HCT116 (cell line): ENCODE results near the gene HAP1. TPM values are rescaled to one million over a fixed set of nuclear protein-coding genes. Genes with fewer than 3 reads are reported as not detected.
A peak's percentile ranks its signal among the peaks of the same experiment; 100 is the strongest.

Experiments
- ATAC-seq: fragments of 200-7000 bp; cut with Tn5 transposase; 2 replicates; pipeline ENCODE4 v1.9.1; 2020; ENCODE audit warnings: mild to moderate bottlenecking, moderate library complexity
- BruUV-seq: library from RNA; stranded (reverse); fragments of 400-500 nt; replicated peaks from 2 replicates; lab custom pipeline; 2021; lab: Mats Ljungman, UMichigan
- CTCF ChIA-PET: fragments of 300-600 bp; sonication (Branson Sonifier 250); formaldehyde crosslinking; loops from one replicate; lab custom pipeline; 2021; ENCODE audit warnings: antibody characterized with exemption; lab: Charles Lee
- POLR2A ChIA-PET: fragments of 300-600, 350-600 bp; sonication (Branson Sonifier 250); formaldehyde crosslinking; loops from one replicate; lab custom pipeline; 2021; ENCODE audit warnings: antibody characterized with exemption; lab: Charles Lee
- RAD21 ChIA-PET, 2 experiments: fragments of 300-600 bp; sonication (Branson Sonifier 250); formaldehyde crosslinking; loops; one replicate each; lab custom pipeline; 2023; ENCODE audit warnings: low total read pairs in 2 of 2; ENCODE audit not compliant: uncharacterized antibody in 2 of 2, unreplicated experiment in 2 of 2, low non-redundant PET in 1 of 2; lab: Charles Lee
- DNase-seq: peaks from one replicate; pipeline ENCODE4 v3.0.0-alpha.2; 2010; ENCODE audit warnings: low read depth, low spot score
- H2AFZ ChIP-seq: fragments of 200-600 bp; shearing (Covaris generic), sonication (generic); 2 replicates; pipeline ENCODE4 v1.6.1; 2017; ENCODE audit warnings: low read depth, mixed run types, mixed read lengths, antibody characterized with exemption, low read length; ENCODE audit not compliant: poor library complexity, severe bottlenecking
- H3K27ac ChIP-seq: 2 replicates; pipeline ENCODE4 v1.5.1; 2012; ENCODE audit warnings: low read depth, low read length
- H3K27me3 ChIP-seq: fragments of 200-600 bp; sonication (generic); 2 replicates; pipeline ENCODE4 v1.6.1; 2016; ENCODE audit warnings: mixed run types, low read length, mixed read lengths; ENCODE audit not compliant: insufficient read depth
- H3K36me3 ChIP-seq, 2 experiments: fragments of 200-500 bp in 1 of 2; fragments of 200-600 bp in 1 of 2; sonication (Bioruptor generic) in 1 of 2; sonication (generic) in 1 of 2; 2 replicates each; pipeline versions ENCODE4 v1.5.1 to v1.6.1; 2014 to 2016; ENCODE audit warnings: low read length in 2 of 2, inconsistent platforms in 1 of 2, mixed read lengths in 1 of 2, mixed run types in 1 of 2; ENCODE audit not compliant: insufficient read depth in 2 of 2, control insufficient read depth in 1 of 2
- H3K4me1 ChIP-seq, 2 experiments: fragments of 200-600 bp in 1 of 2; sonication (generic) in 1 of 2; 2 replicates each; pipeline versions ENCODE4 v1.5.1 to v1.6.1; 2012 to 2017; ENCODE audit warnings: low read length in 2 of 2, inconsistent platforms in 1 of 2, mild to moderate bottlenecking in 1 of 2, mixed read lengths in 1 of 2, mixed run types in 1 of 2, moderate library complexity in 1 of 2; ENCODE audit not compliant: insufficient read depth in 2 of 2, control insufficient read depth in 1 of 2
- H3K4me2 ChIP-seq: fragments of 200-600 bp; sonication (generic); 2 replicates; pipeline ENCODE4 v1.6.1; 2017; ENCODE audit warnings: mixed run types, low read length, mixed read lengths
- H3K4me3 ChIP-seq, 2 experiments: fragments of 200-600 bp in 1 of 2; sonication (generic) in 1 of 2; replicated peaks in 1 of 2; 2 replicates each; pipeline ENCODE4 v1.5.1; 2011 to 2016; ENCODE audit warnings: low read length in 2 of 2, control low read depth in 1 of 2, low read depth in 1 of 2, mild to moderate bottlenecking in 1 of 2, mixed read lengths in 1 of 2, mixed run types in 1 of 2
- H3K79me2 ChIP-seq: fragments of 200-600 bp; sonication (generic); 2 replicates; pipeline ENCODE4 v1.6.1; 2017; ENCODE audit warnings: mild to moderate bottlenecking, mixed run types, low read length, moderate library complexity, mixed read lengths; ENCODE audit not compliant: insufficient read depth
- H3K9ac ChIP-seq: fragments of 200-600 bp; sonication (generic); 2 replicates; pipeline ENCODE4 v1.6.1; 2016; ENCODE audit warnings: low read length, mixed read lengths
- H3K9me2 ChIP-seq: fragments of 200-600 bp; sonication (generic), shearing (Covaris generic); 2 replicates; pipeline ENCODE4 v1.6.1; 2017; ENCODE audit warnings: mixed run types, mild to moderate bottlenecking, moderate library complexity; ENCODE audit not compliant: insufficient read depth
- H3K9me3 ChIP-seq, 2 experiments: fragments of 200-500 bp in 1 of 2; fragments of 200-600 bp in 1 of 2; sonication (Bioruptor generic) in 1 of 2; sonication (generic) in 1 of 2; 2 replicates each; pipeline ENCODE4 v1.6.1; 2014 to 2017; ENCODE audit warnings: low read length in 2 of 2, mixed read lengths in 2 of 2, inconsistent platforms in 1 of 2, low read depth in 1 of 2, mild to moderate bottlenecking in 1 of 2, mixed run types in 1 of 2, moderate library complexity in 1 of 2; ENCODE audit not compliant: control insufficient read depth in 1 of 2, insufficient read depth in 1 of 2
- H4K20me1 ChIP-seq: fragments of 200-600 bp; sonication (generic), shearing (Covaris generic); 2 replicates; pipeline ENCODE4 v1.6.1; 2017; ENCODE audit warnings: mixed run types, mild to moderate bottlenecking, moderate library complexity; ENCODE audit not compliant: insufficient read depth
- CTCF ChIP-seq, 3 experiments: fragments of 200-600 bp in 1 of 3; sonication (generic) in 1 of 3; IDR thresholded peaks in 2 of 3; conservative IDR thresholded peaks in 1 of 3; 2 replicates each; pipeline ENCODE4 v1.5.1; 2012 to 2017; ENCODE audit warnings: low read depth in 2 of 3, low read length in 2 of 3, antibody characterized with exemption in 1 of 3, borderline replicate concordance in 1 of 3, control low read depth in 1 of 3, mild to moderate bottlenecking in 1 of 3, mixed read lengths in 1 of 3, mixed run types in 1 of 3, moderate library complexity in 1 of 3; ENCODE audit not compliant: insufficient read depth in 1 of 3
- MAX ChIP-seq: IDR thresholded peaks from 2 replicates; pipeline ENCODE4 v1.6.1; 2012
- RAD21 ChIP-seq: IDR thresholded peaks from 2 replicates; pipeline ENCODE4 v1.6.1; 2012; ENCODE audit warnings: low read depth, mild to moderate bottlenecking
- intact Hi-C: fragments of 100-400 bp; cut with micrococcal nuclease; formaldehyde crosslinking; loops from 2 replicates; pipeline ENCODE4 v1.10.0; 2022
- total RNA-seq: library from RNA; stranded (reverse); gene quantifications from one replicate; pipeline ENCODE4 v1.2.1, GENCODE V29; 2021; ENCODE audit not compliant: unreplicated experiment

HAP1 gene
- total RNA-seq, 1 experiment from 2014 or later: 3.4 TPM

- peaks cover 0 to 5% of the 10 kb centered on the region in 2 experiments; a peak in 1 of 4 replicates for H3K9me3 ChIP-seq
- TF ChIP-seq RAD21 (peak; percentile 34; the same call in 1 of the 2 replicates), CTCF (IDR thresholded peaks at IDR 0.05 in 2 of 3, conservative IDR thresholded peaks at IDR 0.05 in 1 of 3; ENCODE audit: borderline replicate concordance in 1 of 3, insufficient read depth in 1 of 3, low read depth in 2 of 3, low read length in 2 of 3) (0 out of 6 replicates have a peak, but pooled peaks of 2 of the 3 experiments have one; percentile 15 to 23), MAX (no peak)
- H3K27me3 ChIP-seq: no peaks in the 10 kb centered on the region
- no TSS peak for BruUV-seq
- H2AFZ ChIP-seq: no peak overlapping the region
- H4K20me1 ChIP-seq: no peaks in the 10 kb centered on the region
- RAD21 ChIA-PET: interaction anchor here in 1 of 2 experiments (0.6 kb wide), 1 partner anchor 16 kb away, joined by 6 read pairs; no protein-coding TSS in a partner anchor
- H3K4me2 ChIP-seq: peak overlapping the region; percentile 57
- H3K9me2 ChIP-seq: no peaks in the 10 kb centered on the region
- peaks cover 8 to 18% of the 10 kb centered on the region in 2 experiments for H3K4me1 ChIP-seq
- H3K36me3 ChIP-seq: no peaks in the 10 kb centered on the region
- no peaks in the 10 kb centered on the region for H3K79me2 ChIP-seq
- peak; percentile 64 for ATAC-seq
- CTCF ChIA-PET: interaction anchor here (1.0 to 4.6 kb wide), 5 partner anchors 9 to 108 kb away, joined by 3 to 18 read pairs (median 4); partner anchors contain the start of genes EIF1 and JUP
- POLR2A ChIA-PET: interaction anchor here (1.2 to 5.7 kb wide), 7 partner anchors 9 to 152 kb away, joined by 4 to 112 read pairs (median 6); partner anchors contain the start of genes EIF1 and KRT19
- peak overlapping the region; percentile 67 for H3K27ac ChIP-seq
- peak overlapping the region in 1 of 2 experiments; percentile 21; a peak in 3 of 4 replicates for H3K4me3 ChIP-seq
- intact Hi-C loops: no loop called here
- DNase-seq: no peak
- H3K9ac ChIP-seq: peak overlapping the region; percentile 40
Observed at GRCh38 chr17:41678907-41679739, 55.3 kb downstream of the HAP1 start.
